ENCODE data around the gene DSCAML1. TPM values are rescaled to one million over a fixed set of nuclear protein-coding genes. Genes with fewer than 3 reads are reported as not detected.

DSCAML1 gene
- total RNA-seq, 2 experiments from 2014 or later = 1.4 to 3.1 TPM

DNA sequence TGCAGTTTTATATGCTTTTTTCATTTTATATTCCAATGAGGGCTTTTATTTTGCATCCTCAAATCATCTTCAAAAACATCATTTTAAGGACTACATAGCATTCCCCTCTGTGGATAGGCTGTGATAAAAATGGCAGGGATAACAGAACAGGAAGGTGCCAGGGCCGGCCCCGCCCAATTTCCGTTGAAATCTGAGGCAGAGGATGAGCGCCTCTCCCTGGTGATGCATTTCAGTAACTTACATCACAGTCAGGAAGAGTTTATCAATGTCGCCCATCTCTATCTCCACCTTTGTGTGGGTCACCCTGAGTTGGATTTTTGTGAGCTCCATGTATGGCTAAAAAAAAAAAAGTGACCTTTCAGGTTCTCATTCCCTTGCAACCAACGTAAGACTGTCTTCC is 201.6 kb downstream of the DSCAML1 start:
- Mint-ChIP-seq H3K27me3 (peaks cover 9% of the 10 kb centered on the region), H3K4me1 (no peaks in the 10 kb centered on the region), H3K4me3 (no peak overlapping the region), H3K36me3 (no peaks in the 10 kb centered on the region), H3K27ac (no peak overlapping the region), H3K9me3 (no peaks in the 10 kb centered on the region)
- DNase-seq = no peak
- POLR2A ChIA-PET = no interaction called here
- no peak for ATAC-seq (ENCODE audit: low read depth)

DNA sequence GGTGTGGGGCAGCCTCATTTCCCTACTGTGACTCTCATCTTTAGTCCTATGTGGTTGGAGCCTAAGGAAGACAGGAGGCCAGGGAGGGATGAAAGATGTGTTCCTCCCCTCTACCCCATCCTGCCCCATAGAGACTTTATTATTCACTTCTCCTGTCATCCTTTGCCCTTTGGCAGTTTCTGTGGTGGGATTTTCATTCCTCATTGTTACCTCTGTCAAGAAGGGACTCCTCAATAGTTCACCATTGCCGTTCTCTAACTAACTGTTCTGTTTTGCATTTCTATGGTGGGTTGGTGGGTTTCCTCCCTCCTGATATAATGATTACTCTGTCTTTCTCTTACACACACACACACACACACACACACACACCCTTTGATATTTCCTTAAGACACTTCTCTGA is 202.3 kb downstream of the DSCAML1 start:
- H3K36me3 Mint-ChIP-seq = no peaks in the 10 kb centered on the region
- no peak overlapping the region for H3K4me3 Mint-ChIP-seq
- ATAC-seq (ENCODE audit: low read depth) (no peak), DNase-seq (no peak)
- no peaks in the 10 kb centered on the region for H3K4me1 Mint-ChIP-seq
- no peak overlapping the region for H3K27ac Mint-ChIP-seq
- H3K9me3 Mint-ChIP-seq = no peaks in the 10 kb centered on the region
- H3K27me3 Mint-ChIP-seq = peaks cover 9% of the 10 kb centered on the region
- POLR2A ChIA-PET = no interaction called here

DNA sequence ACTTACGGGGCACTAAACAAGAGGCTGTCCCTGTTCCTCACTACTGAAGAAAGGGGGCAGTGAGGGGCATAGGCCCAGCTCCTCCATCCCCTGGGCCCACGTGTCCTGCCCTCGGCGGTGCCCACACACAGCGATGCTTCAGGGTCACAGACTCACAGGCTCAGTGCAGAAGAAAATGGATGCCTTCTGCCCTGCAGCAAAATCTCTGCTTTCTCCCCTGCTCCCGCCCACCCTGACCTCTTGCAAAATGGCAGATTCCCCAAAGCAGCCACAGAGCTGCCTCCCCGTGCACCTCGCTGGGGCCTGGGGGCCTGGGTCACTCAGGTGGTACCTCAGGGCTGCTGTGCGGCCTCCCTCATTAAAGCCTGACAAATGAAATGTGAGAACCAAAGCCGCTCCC is 204.0 kb downstream of the DSCAML1 start:
- no peak overlapping the region for H3K4me3 Mint-ChIP-seq
- no peak overlapping the region for H3K27ac Mint-ChIP-seq
- no peaks in the 10 kb centered on the region for H3K9me3 Mint-ChIP-seq
- DNase-seq (no peak), ATAC-seq (ENCODE audit: low read depth) (no peak)
- no peaks in the 10 kb centered on the region for H3K4me1 Mint-ChIP-seq
- POLR2A ChIA-PET = no interaction called here
- H3K27me3 Mint-ChIP-seq = peaks cover 5% of the 10 kb centered on the region
- H3K36me3 Mint-ChIP-seq = no peaks in the 10 kb centered on the region

DNA sequence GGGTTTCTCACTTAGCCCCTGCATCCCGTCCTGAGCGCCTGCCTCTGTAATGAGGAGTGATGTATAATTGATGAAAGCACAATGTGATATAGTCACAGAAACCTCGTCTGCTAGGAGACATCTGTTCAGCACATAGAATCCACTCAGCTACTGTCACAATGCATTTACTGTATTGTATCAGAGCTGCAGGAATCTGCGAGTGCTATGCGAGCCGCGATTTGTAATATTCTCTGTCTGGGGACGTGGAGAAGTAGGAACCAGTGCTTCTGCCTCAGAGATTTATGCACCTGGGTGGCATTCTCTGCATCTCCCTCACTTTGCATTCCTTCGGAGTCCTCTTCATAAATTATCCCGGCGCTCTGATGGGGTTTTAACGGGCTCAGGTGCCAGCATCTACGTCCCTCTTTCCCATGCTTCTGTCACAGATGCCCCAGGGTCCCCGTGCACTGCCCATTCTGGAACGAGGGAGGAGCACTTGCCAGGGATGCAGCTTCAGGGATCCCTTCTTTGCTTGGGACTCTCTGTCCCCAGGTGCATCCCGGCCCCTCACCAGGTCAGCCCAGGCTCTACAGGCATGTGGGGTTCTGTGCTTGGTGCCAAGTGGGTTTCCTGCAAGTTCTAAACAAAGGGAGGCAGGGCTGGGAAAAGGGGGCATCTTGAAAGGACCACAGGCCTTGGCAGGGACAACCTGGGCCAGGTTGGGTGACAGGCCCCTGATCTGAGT is 205.5 kb downstream of the DSCAML1 start:
- ATAC-seq (ENCODE audit: low read depth) (no peak), DNase-seq (no peak)
- H3K9me3 Mint-ChIP-seq = no peaks in the 10 kb centered on the region
- no peak overlapping the region for H3K4me3 Mint-ChIP-seq
- H3K4me1 Mint-ChIP-seq = no peaks in the 10 kb centered on the region
- POLR2A ChIA-PET = no interaction called here
- H3K27ac Mint-ChIP-seq = no peak overlapping the region
- H3K36me3 Mint-ChIP-seq = no peaks in the 10 kb centered on the region
- H3K27me3 Mint-ChIP-seq = peaks cover 4% of the 10 kb centered on the region

DNA sequence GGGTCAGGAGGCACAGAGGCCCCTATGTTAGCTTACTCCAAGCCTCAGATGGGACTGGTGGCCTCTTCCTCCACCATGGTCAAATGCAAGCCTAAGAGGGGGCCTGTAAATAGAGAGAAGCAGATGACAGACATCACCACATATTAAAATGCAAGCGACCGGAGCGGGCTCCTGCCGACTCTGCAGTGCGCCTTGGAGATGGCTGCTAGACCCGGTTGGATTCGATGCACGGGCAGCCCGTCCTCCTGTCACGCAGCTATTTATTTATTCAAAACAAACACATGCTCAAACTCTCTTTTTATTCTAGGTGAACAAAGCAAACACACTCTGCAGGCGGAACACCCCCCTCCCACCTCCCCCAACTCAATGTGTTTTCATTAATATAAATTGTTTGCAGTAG is 208.0 kb downstream of the DSCAML1 start:
- POLR2A ChIA-PET = no interaction called here
- no peak for ATAC-seq (ENCODE audit: low read depth)
- Mint-ChIP-seq H3K27me3 (no peaks in the 10 kb centered on the region), H3K36me3 (no peaks in the 10 kb centered on the region), H3K4me1 (no peaks in the 10 kb centered on the region), H3K27ac (no peak overlapping the region), H3K4me3 (no peak overlapping the region), H3K9me3 (no peaks in the 10 kb centered on the region)
- DNase-seq = no peak

DNA sequence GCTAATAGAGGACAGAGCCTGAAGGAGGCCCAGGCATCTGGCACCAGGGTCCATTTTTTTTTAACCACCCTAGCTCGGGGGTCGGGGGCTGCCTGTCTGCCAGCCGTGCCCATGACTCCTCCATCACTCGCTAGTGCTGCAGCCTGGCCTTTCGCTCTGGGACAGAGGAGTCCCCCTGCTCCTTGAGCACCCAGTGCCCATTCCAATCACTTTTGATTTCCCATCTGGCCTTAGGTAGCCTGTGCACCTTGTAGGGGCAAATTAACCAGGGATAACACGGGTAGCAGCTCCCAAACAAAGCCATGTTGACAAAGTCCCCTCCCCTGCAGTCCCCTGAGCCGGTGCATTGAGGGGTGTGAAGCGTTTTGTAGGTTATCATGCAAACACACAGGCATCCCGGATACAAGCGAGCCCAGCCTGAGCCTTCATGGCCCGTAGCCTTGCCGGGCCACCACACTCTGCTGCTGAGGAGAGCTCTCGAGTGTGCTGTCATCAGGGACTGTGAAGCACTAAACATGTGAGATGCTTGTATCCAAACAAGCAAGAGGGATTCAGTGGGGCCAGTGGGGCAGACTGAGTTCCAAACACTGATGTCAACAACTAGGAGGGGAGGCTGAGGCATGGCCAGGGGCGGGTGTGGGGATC is 208.7 kb downstream of the DSCAML1 start:
- no peak overlapping the region for H3K27ac Mint-ChIP-seq
- DNase-seq (no peak), ATAC-seq (ENCODE audit: low read depth) (no peak)
- no peak overlapping the region for H3K4me3 Mint-ChIP-seq
- no peaks in the 10 kb centered on the region for H3K27me3 Mint-ChIP-seq
- no peaks in the 10 kb centered on the region for H3K4me1 Mint-ChIP-seq
- POLR2A ChIA-PET = no interaction called here
- H3K9me3 Mint-ChIP-seq = no peaks in the 10 kb centered on the region
- H3K36me3 Mint-ChIP-seq = no peaks in the 10 kb centered on the region

DNA sequence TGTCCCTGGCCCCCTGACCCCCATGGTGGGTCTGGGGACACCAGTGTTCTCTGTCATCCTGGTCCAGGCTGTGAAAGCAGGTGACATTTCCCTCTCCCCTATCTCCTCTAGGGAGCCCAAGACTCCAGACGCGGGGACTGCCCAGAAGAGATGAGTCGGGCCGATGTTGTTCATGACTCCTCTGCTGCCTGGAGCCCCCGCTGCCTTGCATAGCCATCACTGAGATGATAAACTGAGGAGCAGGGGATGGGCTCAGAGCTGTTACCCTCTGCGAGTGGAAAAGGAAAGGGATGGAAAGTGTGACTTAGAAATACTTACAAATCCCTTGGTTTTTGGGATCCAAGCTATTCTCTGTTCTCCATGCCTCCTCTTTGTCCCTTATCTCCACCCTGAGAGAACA is 209.6 kb downstream of the DSCAML1 start:
- Mint-ChIP-seq H3K4me3 (no peak overlapping the region), H3K27me3 (no peaks in the 10 kb centered on the region), H3K4me1 (no peaks in the 10 kb centered on the region), H3K9me3 (no peaks in the 10 kb centered on the region), H3K36me3 (no peaks in the 10 kb centered on the region), H3K27ac (no peak overlapping the region)
- ATAC-seq (ENCODE audit: low read depth) (no peak), DNase-seq (no peak)
- POLR2A ChIA-PET = no interaction called here

DNA sequence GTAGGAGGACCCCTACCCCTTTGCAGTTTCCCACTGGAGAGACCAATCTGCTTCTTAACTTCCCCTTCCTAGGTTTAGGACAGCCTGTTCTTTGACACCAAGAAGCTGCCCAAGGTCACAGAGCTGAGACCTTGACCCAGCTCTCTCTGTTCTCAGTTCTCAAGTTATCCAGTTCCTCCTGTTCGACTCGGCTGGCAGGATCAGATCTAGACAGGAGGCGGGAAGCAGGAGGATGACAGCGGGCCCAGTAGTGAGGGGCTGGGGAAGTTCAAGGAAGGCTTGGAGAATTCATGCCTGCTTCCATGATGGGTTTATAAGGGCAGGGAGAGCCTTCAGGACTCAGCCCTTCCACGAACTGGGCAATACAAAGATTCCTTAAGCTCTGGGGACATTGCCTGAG is 210.6 kb downstream of the DSCAML1 start:
- POLR2A ChIA-PET = no interaction called here
- ATAC-seq (ENCODE audit: low read depth) (no peak), DNase-seq (no peak)
- no peaks in the 10 kb centered on the region for H3K36me3 Mint-ChIP-seq
- H3K27me3 Mint-ChIP-seq = peaks cover 2% of the 10 kb centered on the region
- H3K9me3 Mint-ChIP-seq = no peaks in the 10 kb centered on the region
- H3K4me3 Mint-ChIP-seq = no peak overlapping the region
- no peaks in the 10 kb centered on the region for H3K4me1 Mint-ChIP-seq
- no peak overlapping the region for H3K27ac Mint-ChIP-seq

DNA sequence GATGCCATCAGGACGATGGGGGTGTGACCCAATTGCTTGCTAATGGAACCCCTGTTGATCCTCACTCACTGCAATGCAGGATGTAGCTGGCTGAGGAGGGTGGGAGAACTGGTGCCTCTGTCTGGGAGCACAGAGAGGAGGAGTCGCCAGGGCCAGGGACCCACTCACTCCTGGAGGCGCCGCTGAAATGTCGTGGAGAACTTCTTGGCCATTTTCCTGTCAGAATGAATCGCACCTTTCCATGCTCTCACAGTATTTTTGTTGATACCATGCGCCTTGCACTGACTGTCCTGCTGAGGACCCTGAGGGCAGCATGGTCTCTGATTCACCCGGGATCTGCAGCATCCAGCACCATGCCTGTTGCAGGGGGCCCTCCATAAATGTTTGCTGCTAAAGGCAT is 211.4 kb downstream of the DSCAML1 start:
- DNase-seq = no peak
- Mint-ChIP-seq H3K9me3 (no peaks in the 10 kb centered on the region), H3K4me3 (no peak overlapping the region), H3K27ac (no peak overlapping the region), H3K4me1 (no peaks in the 10 kb centered on the region), H3K27me3 (peaks cover 2% of the 10 kb centered on the region), H3K36me3 (no peaks in the 10 kb centered on the region)
- ATAC-seq (ENCODE audit: low read depth) = no peak
- POLR2A ChIA-PET = no interaction called here

DNA sequence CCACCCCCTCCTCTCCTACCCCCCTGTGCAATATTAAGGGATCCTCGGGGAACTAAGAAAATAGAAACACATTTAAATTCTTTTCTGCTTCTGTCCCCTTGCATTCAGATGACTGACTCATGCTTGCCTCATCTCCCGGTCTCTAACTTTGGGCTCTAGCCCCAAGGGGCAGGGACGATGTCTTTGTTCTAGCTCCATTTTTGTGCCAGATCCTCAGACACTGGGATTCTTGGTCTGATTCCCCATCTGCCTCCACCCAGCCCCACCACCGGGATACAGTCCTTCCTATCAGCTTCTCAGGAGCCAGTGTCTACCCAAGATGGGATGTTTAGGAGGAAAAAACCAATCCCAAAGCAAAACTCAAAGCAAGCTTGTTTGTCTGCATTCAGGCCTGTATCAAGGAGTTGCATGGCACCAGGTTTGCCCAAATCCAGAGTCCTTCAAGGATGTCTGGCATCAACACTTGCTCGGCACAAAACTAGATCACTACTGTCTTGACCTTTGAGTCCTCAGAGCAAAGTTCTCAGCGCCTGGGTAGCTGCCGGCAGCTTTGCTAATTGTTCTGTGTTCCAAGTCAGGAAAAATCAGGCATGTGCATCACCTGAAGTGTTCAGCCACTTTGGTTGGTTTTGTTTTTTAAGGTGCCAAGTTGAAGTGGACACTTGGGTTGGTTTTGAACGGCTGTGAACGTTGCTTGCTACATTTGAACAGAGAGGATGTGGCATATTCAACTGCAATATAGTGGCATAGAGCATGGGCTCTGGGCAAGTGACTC is 212.8 kb downstream of the DSCAML1 start:
- Mint-ChIP-seq H3K36me3 (no peaks in the 10 kb centered on the region), H3K4me1 (peaks cover 2% of the 10 kb centered on the region)

DNA sequence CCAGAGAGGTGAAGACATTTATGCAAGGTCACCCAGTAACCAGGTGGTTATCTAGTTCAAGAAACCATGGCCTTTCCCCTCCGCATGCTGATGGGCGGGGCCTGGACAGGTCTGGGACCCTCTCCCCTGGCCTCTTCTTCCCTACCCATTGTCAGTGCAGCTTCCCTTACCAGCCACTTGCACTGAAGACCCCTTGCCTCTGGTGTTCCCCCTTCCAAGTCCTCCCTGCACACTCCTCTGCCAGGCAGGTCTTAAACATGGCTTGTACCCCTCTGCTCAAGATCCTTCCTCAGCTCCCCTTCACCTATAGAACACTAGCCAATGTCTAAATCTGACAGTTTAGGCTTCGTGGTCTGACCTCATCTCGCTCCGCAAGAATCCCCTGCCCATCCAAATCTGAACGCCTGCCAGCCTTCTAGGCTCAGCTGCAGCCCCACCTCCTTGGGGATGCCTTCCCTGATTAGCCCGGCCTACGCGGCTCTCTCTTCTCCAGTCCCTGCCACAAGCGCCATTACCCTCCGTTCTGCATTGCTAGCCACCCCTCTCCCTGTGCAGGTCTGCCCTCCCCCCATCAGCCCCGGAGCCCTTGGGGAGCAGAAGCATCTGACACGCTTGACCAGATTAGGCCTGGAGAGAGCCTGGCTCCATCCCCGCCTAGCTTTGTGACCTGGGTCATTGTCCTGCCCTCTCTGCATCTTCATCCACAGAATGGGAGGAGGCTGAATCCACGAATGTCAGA is 213.8 kb downstream of the DSCAML1 start:
- DNase-seq = no peak
- Mint-ChIP-seq H3K36me3 (no peaks in the 10 kb centered on the region), H3K27ac (no peak overlapping the region), H3K9me3 (no peaks in the 10 kb centered on the region), H3K4me3 (no peak overlapping the region), H3K4me1 (peaks cover 2% of the 10 kb centered on the region), H3K27me3 (peaks cover 5% of the 10 kb centered on the region)
- POLR2A ChIA-PET = no interaction called here
- ATAC-seq (ENCODE audit: low read depth) = no peak

More for the DNA sequence above, 212.8 kb downstream of the DSCAML1 start:
- Mint-ChIP-seq H3K9me3 (no peaks in the 10 kb centered on the region), H3K27ac (no peak overlapping the region), H3K4me3 (no peak overlapping the region), H3K27me3 (peaks cover 5% of the 10 kb centered on the region)
- POLR2A ChIA-PET = no interaction called here
- DNase-seq (no peak), ATAC-seq (ENCODE audit: low read depth) (no peak)

DNA sequence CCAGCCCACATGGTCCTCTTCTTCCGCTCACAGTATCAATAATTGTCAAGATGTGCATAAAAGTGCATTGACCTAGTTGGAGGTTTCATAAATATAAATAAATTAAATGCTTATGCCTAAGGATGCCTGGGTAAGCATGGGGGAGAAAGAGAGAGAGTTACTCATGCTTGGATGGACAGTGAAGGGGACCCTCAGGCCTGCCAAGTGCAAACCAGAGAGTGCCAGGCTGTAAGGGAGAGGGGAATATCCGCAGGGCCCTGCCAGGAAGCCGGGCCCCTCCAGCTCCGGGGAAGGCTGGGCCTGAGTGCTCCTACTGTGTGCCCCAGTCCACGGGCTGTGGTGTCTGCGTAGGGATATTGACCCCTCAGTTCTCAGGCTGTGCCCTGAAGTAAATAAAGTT is 214.6 kb downstream of the DSCAML1 start:
- H3K9me3 Mint-ChIP-seq = no peaks in the 10 kb centered on the region
- DNase-seq = no peak
- H3K4me1 Mint-ChIP-seq = peaks cover 2% of the 10 kb centered on the region
- no peak overlapping the region for H3K27ac Mint-ChIP-seq
- peaks cover 5% of the 10 kb centered on the region for H3K27me3 Mint-ChIP-seq
- POLR2A ChIA-PET = no interaction called here
- no peak overlapping the region for H3K4me3 Mint-ChIP-seq
- no peak for ATAC-seq (ENCODE audit: low read depth)
- H3K36me3 Mint-ChIP-seq = no peaks in the 10 kb centered on the region

DNA sequence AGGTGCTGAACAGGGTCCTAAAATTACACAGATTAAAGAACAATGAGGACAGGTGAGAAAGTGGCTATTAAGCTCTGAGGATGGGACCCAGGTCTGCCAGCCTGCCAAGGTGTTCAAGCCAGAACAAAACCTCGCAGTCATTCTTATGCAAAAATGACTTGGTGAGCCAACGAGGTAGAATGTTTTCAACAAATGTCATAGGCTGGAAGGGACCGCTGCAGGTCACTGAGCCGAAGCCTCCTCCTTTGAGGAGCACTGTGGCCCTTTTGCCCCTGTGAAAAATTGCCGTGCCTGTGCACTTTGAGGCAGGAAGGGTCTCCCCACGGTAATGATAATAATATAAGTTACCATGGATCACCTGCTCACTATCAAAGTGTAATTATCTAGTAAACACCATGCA is 216.2 kb downstream of the DSCAML1 start:
- Mint-ChIP-seq H3K27ac (no peak overlapping the region), H3K4me3 (no peak overlapping the region), H3K27me3 (peaks cover 5% of the 10 kb centered on the region), H3K4me1 (peaks cover 2% of the 10 kb centered on the region), H3K36me3 (no peaks in the 10 kb centered on the region), H3K9me3 (no peaks in the 10 kb centered on the region)
- ATAC-seq (ENCODE audit: low read depth) = no peak
- no peak for DNase-seq
- POLR2A ChIA-PET = no interaction called here

Data from activated naive CD8-positive, alpha-beta T cell treated with anti-CD3 and anti-CD28 coated beads, Interleukin-2, amount 10 ng/mL, durations not matched to agents 7 days and 5 days (primary cell).